HG03378 (cell line): Measurements from ENCODE around the gene STRN.
"Not testable (repeated sequence)": the region's sequence is repeated elsewhere in the genome, so short reads cannot be mapped to it uniquely, and the experiment has no call there.

Source experiments
- ATAC-seq: cut with Tn5 transposase; IDR thresholded peaks from one replicate; pipeline ENCODE4 v1.9.1; 2021; ENCODE audit warnings: mild to moderate bottlenecking, moderate library complexity; ENCODE audit not compliant: unreplicated experiment

The STRN gene, protein sequence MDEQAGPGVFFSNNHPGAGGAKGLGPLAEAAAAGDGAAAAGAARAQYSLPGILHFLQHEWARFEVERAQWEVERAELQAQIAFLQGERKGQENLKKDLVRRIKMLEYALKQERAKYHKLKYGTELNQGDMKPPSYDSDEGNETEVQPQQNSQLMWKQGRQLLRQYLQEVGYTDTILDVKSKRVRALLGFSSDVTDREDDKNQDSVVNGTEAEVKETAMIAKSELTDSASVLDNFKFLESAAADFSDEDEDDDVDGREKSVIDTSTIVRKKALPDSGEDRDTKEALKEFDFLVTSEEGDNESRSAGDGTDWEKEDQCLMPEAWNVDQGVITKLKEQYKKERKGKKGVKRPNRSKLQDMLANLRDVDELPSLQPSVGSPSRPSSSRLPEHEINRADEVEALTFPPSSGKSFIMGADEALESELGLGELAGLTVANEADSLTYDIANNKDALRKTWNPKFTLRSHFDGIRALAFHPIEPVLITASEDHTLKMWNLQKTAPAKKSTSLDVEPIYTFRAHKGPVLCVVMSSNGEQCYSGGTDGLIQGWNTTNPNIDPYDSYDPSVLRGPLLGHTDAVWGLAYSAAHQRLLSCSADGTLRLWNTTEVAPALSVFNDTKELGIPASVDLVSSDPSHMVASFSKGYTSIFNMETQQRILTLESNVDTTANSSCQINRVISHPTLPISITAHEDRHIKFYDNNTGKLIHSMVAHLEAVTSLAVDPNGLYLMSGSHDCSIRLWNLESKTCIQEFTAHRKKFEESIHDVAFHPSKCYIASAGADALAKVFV

GRCh38 chr2:36966370-36967235 is at the start of gene STRN:
Gene STRN, minus strand, starts transcription at chr2:36966536. Its CDS starts 73 bp downstream, at chr2:36966463.
- peak; percentile 94 for ATAC-seq

GRCh38 chr2:37013315-37013641 is 46.9 kb upstream of the STRN start:
- ATAC-seq, result peak; percentile 21

DNA sequence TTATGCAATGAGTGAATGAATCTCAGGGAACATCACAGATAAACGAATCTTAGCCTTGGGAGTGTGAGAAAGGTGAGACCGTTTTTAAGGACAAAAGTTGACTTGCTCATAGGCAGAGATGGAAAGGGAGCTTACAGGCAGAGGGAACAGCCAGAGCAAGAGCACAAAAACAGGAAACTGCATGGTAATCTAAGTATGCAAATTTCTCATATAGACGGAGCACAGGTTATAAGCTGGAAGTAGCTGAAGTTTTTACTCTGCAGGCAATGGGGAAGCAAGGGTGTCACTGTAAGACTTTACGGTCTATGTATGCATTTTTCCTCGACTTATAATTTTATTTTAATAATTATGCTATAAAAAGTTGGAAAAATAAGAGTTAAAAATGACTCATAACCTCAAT is 44.8 kb upstream of the STRN start:
- no peak for ATAC-seq

DNA sequence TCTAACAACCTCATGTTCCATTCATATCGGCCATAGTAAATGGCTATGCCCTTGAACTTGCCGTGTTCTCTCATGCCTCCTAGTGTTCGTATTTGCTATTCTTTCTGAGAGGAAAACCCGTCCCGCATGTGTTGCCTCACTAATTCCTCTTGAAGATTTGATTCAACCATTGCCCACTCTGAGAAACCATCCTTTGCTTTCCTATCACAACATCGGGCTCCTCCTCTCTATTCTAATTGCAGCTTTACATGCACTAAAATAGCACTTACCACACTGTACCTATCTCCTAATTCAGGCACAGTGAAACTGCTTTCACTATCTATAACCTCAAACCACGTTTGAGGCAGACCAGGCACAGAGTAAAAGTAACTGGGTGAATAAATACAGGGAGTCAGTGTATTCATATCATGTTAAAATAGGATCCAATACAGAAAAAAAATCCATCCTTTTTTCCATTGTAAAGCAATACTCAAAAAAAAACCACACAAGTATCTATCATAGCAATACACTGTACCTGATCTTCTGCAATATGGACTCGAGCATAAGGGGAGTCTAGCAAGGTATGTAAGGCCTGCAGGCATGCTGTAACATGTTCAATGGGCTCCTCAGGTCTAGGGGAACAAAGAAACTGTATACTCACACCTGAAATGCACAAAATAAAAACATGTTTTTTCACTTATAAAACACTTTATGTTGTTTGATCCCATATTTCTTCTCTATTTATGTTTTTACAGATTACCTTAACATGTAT is 39.0 kb upstream of the STRN start:
- ATAC-seq, result peak; percentile 99

GRCh38 chr2:37000988-37001556 is 34.7 kb upstream of the STRN start:
- ATAC-seq, result no peak

- ATAC-seq, result no peak
Observed at GRCh38 chr2:37000318-37000717, 34.0 kb upstream of the STRN start.

GRCh38 chr2:36999416-36999815 is 33.1 kb upstream of the STRN start:
- ATAC-seq, result not testable (repeated sequence)

- ATAC-seq, result no peak
Observed at GRCh38 chr2:36993841-36994620, 27.7 kb upstream of the STRN start.

- no peak for ATAC-seq
Observed at GRCh38 chr2:36988008-36988407, 21.7 kb upstream of the STRN start.

GRCh38 chr2:36982467-36982866 is 16.1 kb upstream of the STRN start:
- ATAC-seq, result no peak

DNA sequence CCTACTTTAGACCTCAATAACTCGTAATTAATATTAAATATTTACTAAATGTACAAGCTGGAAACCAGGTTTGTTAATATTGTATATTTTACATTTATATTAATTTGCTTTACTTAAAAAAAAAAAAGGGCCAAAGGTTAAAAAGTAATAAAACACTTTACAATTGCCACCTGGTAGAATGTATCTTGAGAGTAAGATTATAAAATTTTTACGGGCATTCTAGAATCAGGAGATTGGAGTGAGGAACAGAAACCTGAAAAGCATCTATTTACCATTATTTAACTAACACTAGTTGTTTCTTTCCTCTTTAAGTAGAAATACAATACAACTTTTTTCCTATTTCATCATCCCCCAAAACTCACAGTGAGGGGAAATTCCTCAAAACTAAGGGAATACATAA is 15.6 kb upstream of the STRN start:
- ATAC-seq, result no peak

DNA sequence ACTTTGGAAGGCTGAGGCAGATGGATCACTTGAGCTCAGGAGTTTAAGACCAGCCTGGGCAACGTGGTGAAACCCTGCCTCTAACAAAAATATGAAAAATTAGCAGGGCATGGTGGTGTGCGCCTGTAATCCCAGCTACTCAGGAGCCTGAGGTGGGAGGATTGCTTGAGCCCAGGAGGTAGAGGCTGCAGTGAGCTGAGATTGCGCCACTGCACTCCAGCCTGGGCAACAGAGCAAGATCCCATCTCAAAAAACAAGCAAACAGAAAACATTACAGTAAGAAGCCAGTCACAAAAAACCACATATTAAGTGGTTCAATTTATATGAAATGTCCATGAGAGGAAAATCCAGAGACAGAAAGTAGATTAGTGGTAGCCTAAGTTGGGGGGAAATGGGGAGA is 12.7 kb upstream of the STRN start:
- not testable (repeated sequence) for ATAC-seq

GRCh38 chr2:36976065-36976464 is 9.7 kb upstream of the STRN start:
- no peak for ATAC-seq

DNA sequence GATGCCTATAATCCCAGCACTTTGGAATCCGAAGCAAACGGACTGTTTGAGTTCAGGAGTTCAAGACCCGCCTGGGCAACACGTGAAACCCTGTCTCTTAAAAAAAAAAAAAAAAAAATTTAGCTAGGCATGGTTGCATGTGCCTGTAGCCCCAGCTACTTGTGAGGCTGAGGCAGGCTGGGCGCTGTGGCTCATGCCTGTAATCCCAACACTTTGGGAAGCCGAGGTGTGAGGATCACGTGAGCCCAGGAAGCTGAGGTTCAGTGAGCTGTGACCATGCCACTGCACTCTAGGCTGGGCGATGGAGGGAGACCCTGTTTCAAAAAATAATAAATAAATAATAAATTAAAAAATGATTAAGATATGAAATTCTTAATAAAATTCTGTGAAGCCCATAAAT is 9.0 kb upstream of the STRN start:
- ATAC-seq, result no peak

GRCh38 chr2:36973320-36973719 is 7.0 kb upstream of the STRN start:
- no peak for ATAC-seq

GRCh38 chr2:36971990-36972389 is 5.7 kb upstream of the STRN start:
- no peak for ATAC-seq

DNA sequence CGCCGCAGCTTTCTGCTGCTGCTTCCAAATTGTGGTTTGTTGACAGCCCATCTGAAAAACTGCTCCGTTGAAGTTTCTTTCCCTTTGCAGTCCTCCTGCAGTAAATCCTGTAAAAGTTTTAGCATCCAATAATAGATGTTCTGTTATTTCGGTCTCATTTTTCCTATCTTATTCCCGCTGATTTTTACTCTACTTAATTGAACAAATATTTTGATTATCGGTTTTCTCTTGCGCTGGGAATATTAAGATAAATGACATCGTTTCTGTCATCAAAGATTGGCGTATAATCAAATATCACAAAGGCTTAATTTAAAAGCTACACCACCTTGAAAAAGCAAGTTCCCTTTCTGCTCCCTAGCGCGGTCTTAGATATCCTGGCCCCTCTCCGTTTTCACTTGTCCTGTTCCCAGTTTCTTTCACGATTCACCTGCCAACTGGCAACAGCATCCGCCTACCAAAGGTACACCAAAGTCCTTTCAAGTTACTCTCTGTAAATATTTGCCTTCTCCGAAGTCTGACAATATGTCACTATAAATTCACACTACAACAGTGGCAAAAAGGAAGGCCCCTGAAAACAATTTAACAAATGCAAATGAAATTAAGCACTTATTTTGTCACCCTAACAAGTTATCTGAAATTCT is 1.0 kb upstream of the STRN start:
- ATAC-seq, result no peak

- ATAC-seq, result peak; percentile 42
Observed at GRCh38 chr2:36965751-36966369, 476 bp downstream of the STRN start.

GRCh38 chr2:36965206-36965605 is 1.1 kb downstream of the STRN start:
- no peak for ATAC-seq
